ENCODE measurements around the gene MAGEA2.
"Not testable (repeated sequence)": the region's sequence is repeated elsewhere in the genome, so short reads cannot be mapped to it uniquely, and the experiment has no call there.

GRCh38 chrX:152787062-152787461 lies 33.4 kb upstream of the MAGEA2 start:
- TF ChIP-seq CTCF, POLR2A, POLR2AphosphoS5 (IDR thresholded peaks at IDR 0.05): not testable (repeated sequence)
